K562 (cell line): ENCODE data around the gene NUP98. TPM values are rescaled to one million over a fixed set of nuclear protein-coding genes. Genes with fewer than 3 reads are reported as not detected.

Experiments
- ATAC-seq: fragments of 200-7000 bp; cut with Tn5 transposase; 3 replicates; pipeline ENCODE4 v1.9.1; 2020; ENCODE audit warnings: moderate library complexity
- BruUV-seq: library from RNA; stranded (reverse); fragments of 400-500 nt; replicated peaks from 2 replicates; lab custom pipeline; 2021; lab: Mats Ljungman, UMichigan
- CTCF ChIA-PET: fragments of 300-600 bp; formaldehyde crosslinking; extraction: SDS; loops from one replicate; lab custom pipeline; 2021; ENCODE audit warnings: low intra/inter-chr PET ratio; lab: Yijun Ruan, JAX
- POLR2A ChIA-PET: fragments of 300-600, 350-650 bp; sonication (Branson Sonifier 250); formaldehyde crosslinking; extraction: SDS; loops from one replicate; lab custom pipeline; 2021; ENCODE audit warnings: antibody characterized with exemption, inconsistent platforms; lab: Yijun Ruan, JAX
- DNase-seq, 4 experiments: peaks; one replicate each; pipeline versions ENCODE4 v3.0.0 to v3.0.0-alpha.2; 2011 to 2018; ENCODE audit warnings: low spot score in 3 of 4, mixed read lengths in 3 of 4; ENCODE audit errors: extremely low read depth in 1 of 4
- FAIRE-seq: peaks from 2 replicates; lab custom pipeline; 2011; peaks lifted over from hg19 to GRCh38; lab: Jason Lieb, UNC
- H2AFZ ChIP-seq: 2 replicates; pipeline ENCODE4 v1.6.0; 2011; ENCODE audit warnings: low read depth, low read length, control low read depth, inconsistent platforms
- H3K27ac ChIP-seq: fragments of 200-600 bp; 3 replicates; pipeline ENCODE4 v1.8.0; 2011; ENCODE audit warnings: low read depth, mild to moderate bottlenecking, control low read depth, inconsistent platforms, low read length, moderate library complexity, mixed read lengths; ENCODE audit errors: extremely low read depth
- H3K27me3 ChIP-seq, 2 experiments: fragments of 300-600 bp in 1 of 2; 2 replicates in 1 of 2; 3 replicates in 1 of 2; pipeline versions ENCODE4 v1.6.0 to v1.8.0; 2011; ENCODE audit warnings: inconsistent platforms in 2 of 2, low read length in 2 of 2, mild to moderate bottlenecking in 1 of 2, mixed read lengths in 1 of 2, moderate library complexity in 1 of 2; ENCODE audit not compliant: control insufficient read depth in 2 of 2, insufficient read depth in 2 of 2
- H3K36me3 ChIP-seq: fragments of 300-600 bp; 3 replicates; pipeline ENCODE4 v1.8.0; 2011; ENCODE audit warnings: mild to moderate bottlenecking, low read length, inconsistent platforms; ENCODE audit not compliant: control insufficient read depth, insufficient read depth
- H3K4me1 ChIP-seq, 2 experiments: fragments of 200-600 bp in 1 of 2; replicated peaks in 1 of 2; 2 replicates in 1 of 2; 3 replicates in 1 of 2; pipeline versions ENCODE4 v1.5.1 to v1.8.0; 2011; ENCODE audit warnings: inconsistent platforms in 2 of 2, low read length in 2 of 2, mild to moderate bottlenecking in 1 of 2, mixed read lengths in 1 of 2, moderate library complexity in 1 of 2; ENCODE audit not compliant: control insufficient read depth in 2 of 2, insufficient read depth in 2 of 2
- H3K4me2 ChIP-seq: 2 replicates; pipeline ENCODE4 v1.6.1; 2011; ENCODE audit warnings: low read length, control low read depth, inconsistent platforms, mixed read lengths; ENCODE audit not compliant: insufficient read depth
- H3K4me3 ChIP-seq: fragments of 200-600 bp; sonication (generic), shearing (Covaris generic); 2 replicates; pipeline ENCODE4 v1.5.1; 2016; ENCODE audit warnings: control low read depth, inconsistent platforms
- H3K79me2 ChIP-seq: fragments of 200-600 bp; 3 replicates; pipeline ENCODE4 v1.8.0; 2011; ENCODE audit warnings: low read length, inconsistent platforms; ENCODE audit not compliant: control insufficient read depth, insufficient read depth
- H3K9ac ChIP-seq, 2 experiments: 2 replicates each; pipeline versions ENCODE4 v1.6.0 to v1.6.1; 2011; ENCODE audit warnings: low read depth in 2 of 2, low read length in 2 of 2, control low read depth in 1 of 2, inconsistent platforms in 1 of 2, mild to moderate bottlenecking in 1 of 2, mixed read lengths in 1 of 2; ENCODE audit not compliant: insufficient read depth in 1 of 2
- H3K9me1 ChIP-seq: one replicate; pipeline ENCODE4 v1.6.0; 2011; ENCODE audit warnings: inconsistent platforms, mild to moderate bottlenecking, low read length, moderate library complexity; ENCODE audit not compliant: control insufficient read depth, insufficient read depth
- H3K9me3 ChIP-seq: replicated peaks from 2 replicates; pipeline ENCODE4 v1.5.1; 2011; ENCODE audit warnings: low read depth, low read length, inconsistent platforms; ENCODE audit not compliant: control insufficient read depth, insufficient read depth
- H4K20me1 ChIP-seq: replicated peaks from 2 replicates; pipeline ENCODE4 v1.6.1; 2011; ENCODE audit warnings: low read length, inconsistent platforms, mixed read lengths; ENCODE audit not compliant: control insufficient read depth, insufficient read depth
- DPF2 ChIP-seq: fragments of 450-650 bp; IDR thresholded peaks from 2 replicates; pipeline ENCODE4 v1.6.1; 2016
- HMBOX1 ChIP-seq: sonication (generic); IDR thresholded peaks from 2 replicates; pipeline ENCODE4 v1.6.1; 2016
- HOXB6 ChIP-seq: fragments of 250-450 bp; sonication (Bioruptor Pico); IDR thresholded peaks from 2 replicates; pipeline ENCODE4 v1.5.1; 2022; ENCODE audit warnings: mild to moderate bottlenecking, borderline replicate concordance
- MYNN ChIP-seq, 2 experiments: sonication (generic); formaldehyde crosslinking in 1 of 2; IDR thresholded peaks; 2 replicates each; pipeline versions ENCODE4 v1.5.0 to v1.6.1; 2016 to 2020; ENCODE audit warnings: antibody characterized with exemption in 1 of 2, missing genetic modification reagents in 1 of 2
- WGBS: fragments of 100-300 bp; shearing (Covaris generic); methylation state at CpG from one replicate; pipeline ENCODE4 v1.1.6; 2016; ENCODE audit warnings: low coverage, mixed read lengths; ENCODE audit not compliant: insufficient coverage; ENCODE audit errors: missing lambda C conversion rate; 5-methylcytosine and 5-hydroxymethylcytosine counted together
- in situ Hi-C: fragments of 300-500 bp; cut with MboI; formaldehyde crosslinking; loops from 4 replicates; pipeline ENCODE4 v1.15.0; 2018; ENCODE audit warnings: inconsistent platforms, mixed read lengths
- intact Hi-C: fragments of 100-400 bp; cut with micrococcal nuclease; formaldehyde crosslinking; loops from 2 replicates; pipeline ENCODE4 v1.14.2; 2022
- polyA plus RNA-seq, 8 experiments: library from polyadenylated mRNA; depleted of rRNA in 4 of 8; stranded (reverse) in 5 of 8; unstranded in 3 of 8; fragments of >200 nt; fragmentation: Nextera tagmentation in 2 of 8; fragmentation: Illumina TruSeq in 1 of 8; extraction: Ambion mirVana in 2 of 8; extraction: Trizol in 1 of 8; gene quantifications; 2 replicates each; pipeline versions ENCODE4 v1.2.1 to v1.2.3, GENCODE V29; 2011 to 2014; ENCODE audit warnings: inconsistent platforms in 1 of 8, missing spikeins in 1 of 8
- total RNA-seq, 7 experiments: library from RNA; depleted of rRNA in 6 of 7; stranded (reverse); fragments of >200 nt in 6 of 7; fragmentation: Illumina TruSeq in 2 of 7; extraction: Trizol in 2 of 7; gene quantifications; 2 replicates each; pipeline versions ENCODE4 v1.2.1 to v1.2.3, GENCODE V29; 2011 to 2021; ENCODE audit warnings: low replicate concordance in 1 of 7

NUP98 gene
- total and polyA plus RNA-seq, 9 of the 15 experiments (the other 6 are each of a cell fraction or from before 2014, with no cell fraction given) = 45.1 to 196 (median 130) TPM

- in situ Hi-C loops (no loop called here), intact Hi-C loops (no loop called here)
- no peaks in the 10 kb centered on the region for H3K79me2 ChIP-seq
- H3K4me2 ChIP-seq = no peak overlapping the region
- 94% methylated on average over 7 of the region's 7 CpGs for WGBS
- H3K4me1 ChIP-seq = peaks cover 0 to 5% of the 10 kb centered on the region in 2 experiments; a peak in 3 of 5 replicates
- FAIRE-seq = no peak
- no peaks in the 10 kb centered on the region for H3K9me3 ChIP-seq
- H3K9me1 ChIP-seq = no peaks in the 10 kb centered on the region
- peak; percentile 25; the same call in 2 of the 3 replicates for ATAC-seq
- H3K4me3 ChIP-seq = no peak overlapping the region
- no peak overlapping the region for H2AFZ ChIP-seq
- BruUV-seq = no TSS peak
- no peak for TF ChIP-seq MYNN (IDR thresholded peaks at IDR 0.05)
- TF ChIP-seq MYNN (CRISPR knock-in tag; IDR thresholded peaks at IDR 0.05) = no peak
- H3K27ac ChIP-seq = no peak overlapping the region
- peak overlapping the region in 1 of 2 experiments; percentile 21; a peak in 1 of 4 replicates for H3K9ac ChIP-seq
- H3K36me3 ChIP-seq = peaks cover 83% of the 10 kb centered on the region
- no peaks in the 10 kb centered on the region for H3K27me3 ChIP-seq
- POLR2A ChIA-PET = no interaction called here
- CTCF ChIA-PET = no interaction called here
- no peaks in the 10 kb centered on the region; the same call in 1 of the 2 replicates for H4K20me1 ChIP-seq
- no peak for DNase-seq
These were observed 111.4 kb downstream of the NUP98 start for GRCh38 chr11:3685923-3686322.

DNA sequence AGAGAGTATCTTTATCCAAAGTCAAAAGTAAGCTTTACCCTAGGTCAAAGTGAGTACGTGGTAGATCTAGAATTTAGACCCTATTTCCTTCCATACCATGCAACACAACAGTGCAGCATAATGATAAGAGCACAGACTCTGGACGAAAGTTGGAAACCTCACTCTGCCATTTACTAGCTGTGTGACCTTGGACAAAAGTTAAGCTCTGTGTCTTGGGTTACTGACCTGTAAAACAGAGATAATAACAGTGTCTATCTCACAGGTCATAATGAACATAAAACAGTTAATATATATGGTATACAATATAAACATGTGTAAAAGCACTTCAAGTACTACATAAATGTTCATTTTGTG, 112.6 kb downstream of the NUP98 start:
- H3K27ac ChIP-seq = peak overlapping the region; percentile 14; the same call in 2 of the 3 replicates
- no peaks in the 10 kb centered on the region for H3K9me3 ChIP-seq
- WGBS = 34% methylated on average over 2 of the region's 2 CpGs
- CTCF ChIA-PET = no interaction called here
- H3K4me1 ChIP-seq = peaks cover 0 to 5% of the 10 kb centered on the region in 2 experiments; a peak in 3 of 5 replicates
- H3K4me3 ChIP-seq = no peak overlapping the region
- no peak overlapping the region for H3K4me2 ChIP-seq
- H3K9me1 ChIP-seq = no peaks in the 10 kb centered on the region
- H4K20me1 ChIP-seq = no peaks in the 10 kb centered on the region; the same call in 1 of the 2 replicates
- no peaks in the 10 kb centered on the region for H3K79me2 ChIP-seq
- peaks cover 85% of the 10 kb centered on the region for H3K36me3 ChIP-seq
- H3K9ac ChIP-seq = no peak overlapping the region
- H3K27me3 ChIP-seq = no peaks in the 10 kb centered on the region
- H2AFZ ChIP-seq = no peak overlapping the region
- peak in 1 of 4 experiments; percentile 15 for DNase-seq
- in situ Hi-C loops (no loop called here), intact Hi-C loops (no loop called here)
- FAIRE-seq = no peak
- no TSS peak for BruUV-seq
- TF ChIP-seq DPF2 (0 out of 2 replicates have a peak, but pooled peaks have one; percentile 41), HOXB6 (CRISPR knock-in tag) (no peak), HMBOX1 (peak; percentile 17; the same call in 1 of the 2 replicates)
- POLR2A ChIA-PET = interaction anchor here (0.5 kb wide), 1 partner anchor 67 kb away, joined by 3 read pairs; no protein-coding TSS in a partner anchor
- ATAC-seq = peak; percentile 47; the same call in 2 of the 3 replicates
